Tibial nerve (tissue), 4 donors: ENCODE data around the gene IL1RAPL2.

ENCODE experiments used
- CTCF ChIP-seq, 5 experiments: fragments of 200-600 bp in 3 of 5; fragments of 450-650 bp in 2 of 5; sonication (generic) in 3 of 5; IDR thresholded peaks; one replicate each; pipeline ENCODE4 v1.5.1; 2016 to 2019; ENCODE audit warnings: antibody characterized with exemption in 5 of 5, mild to moderate bottlenecking in 3 of 5, moderate library complexity in 2 of 5
- EP300 ChIP-seq, 2 donors: sonication (generic); formaldehyde crosslinking; IDR thresholded peaks; one replicate each; pipeline ENCODE4 v1.6.1; 2017; ENCODE audit warnings: antibody characterized with exemption in 2 of 2, mild to moderate bottlenecking in 1 of 2
- POLR2A ChIP-seq, 2 donors: fragments of 450-650 bp; IDR thresholded peaks; one replicate each; pipeline ENCODE4 v1.6.1; 2017; ENCODE audit warnings: antibody characterized with exemption in 2 of 2, mild to moderate bottlenecking in 2 of 2, moderate library complexity in 2 of 2

DNA sequence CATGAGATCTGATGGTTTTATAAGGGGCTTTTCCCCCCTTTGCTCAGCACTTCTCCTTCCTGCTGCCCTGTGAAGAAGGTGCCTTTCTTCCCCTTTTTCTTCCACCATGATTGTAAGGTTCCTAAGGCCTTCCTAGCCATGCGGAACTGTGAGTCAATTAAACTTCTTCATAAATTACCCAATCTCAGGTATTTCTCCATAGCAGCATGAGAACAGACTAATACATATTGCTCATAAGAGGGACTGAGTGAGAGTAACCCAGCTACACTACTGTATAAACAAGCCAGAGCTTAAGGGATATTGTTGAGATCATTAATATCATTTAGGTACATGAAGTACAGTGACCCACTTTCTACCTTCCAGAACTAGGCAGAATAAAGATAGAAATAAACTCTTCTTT is 551.6 kb downstream of the IL1RAPL2 start:
- TF ChIP-seq CTCF (IDR thresholded peaks at IDR 0.05), result no peak
- no peak for TF ChIP-seq POLR2A (IDR thresholded peaks at IDR 0.05)
- TF ChIP-seq EP300 (IDR thresholded peaks at IDR 0.05), result no peak
